GM12891 (cell line): ENCODE data around the gene COQ10B.
"Not testable (repeated sequence)": the region's sequence is repeated elsewhere in the genome, so short reads cannot be mapped to it uniquely, and the experiment has no call there.

Experiments used
- DNase-seq: peaks from one replicate; pipeline ENCODE4 v3.0.0; 2011; ENCODE audit warnings: low spot score; ENCODE audit not compliant: insufficient read length
- FAIRE-seq: peaks from 2 replicates; lab custom pipeline; 2011; peaks lifted over from hg19 to GRCh38; lab: Jason Lieb, UNC
- PAX5 ChIP-seq: IDR thresholded peaks from 2 replicates; pipeline ENCODE4 v1.6.1; 2011; ENCODE audit warnings: low read length, moderate library complexity, mild to moderate bottlenecking; ENCODE audit not compliant: insufficient read depth, severe bottlenecking
- POLR2A ChIP-seq: IDR thresholded peaks from 2 replicates; pipeline ENCODE4 v1.6.1; 2011; ENCODE audit warnings: low read depth, low read length, control low read depth
- POLR2AphosphoS5 ChIP-seq: IDR thresholded peaks from 2 replicates; pipeline ENCODE4 v1.6.1; 2011; ENCODE audit warnings: low read depth, low read length, control low read depth
- POU2F2 ChIP-seq: IDR thresholded peaks from 2 replicates; pipeline ENCODE4 v1.6.1; 2011; ENCODE audit warnings: low read depth, mild to moderate bottlenecking, control low read depth, low read length, moderate library complexity
- SPI1 ChIP-seq: IDR thresholded peaks from 2 replicates; pipeline ENCODE4 v1.6.1; 2011; ENCODE audit warnings: low read depth, low read length, control low read depth
- TAF1 ChIP-seq: IDR thresholded peaks from 2 replicates; pipeline ENCODE4 v1.6.1; 2011; ENCODE audit warnings: low read depth, low read length, control low read depth

Gene COQ10B

DNA sequence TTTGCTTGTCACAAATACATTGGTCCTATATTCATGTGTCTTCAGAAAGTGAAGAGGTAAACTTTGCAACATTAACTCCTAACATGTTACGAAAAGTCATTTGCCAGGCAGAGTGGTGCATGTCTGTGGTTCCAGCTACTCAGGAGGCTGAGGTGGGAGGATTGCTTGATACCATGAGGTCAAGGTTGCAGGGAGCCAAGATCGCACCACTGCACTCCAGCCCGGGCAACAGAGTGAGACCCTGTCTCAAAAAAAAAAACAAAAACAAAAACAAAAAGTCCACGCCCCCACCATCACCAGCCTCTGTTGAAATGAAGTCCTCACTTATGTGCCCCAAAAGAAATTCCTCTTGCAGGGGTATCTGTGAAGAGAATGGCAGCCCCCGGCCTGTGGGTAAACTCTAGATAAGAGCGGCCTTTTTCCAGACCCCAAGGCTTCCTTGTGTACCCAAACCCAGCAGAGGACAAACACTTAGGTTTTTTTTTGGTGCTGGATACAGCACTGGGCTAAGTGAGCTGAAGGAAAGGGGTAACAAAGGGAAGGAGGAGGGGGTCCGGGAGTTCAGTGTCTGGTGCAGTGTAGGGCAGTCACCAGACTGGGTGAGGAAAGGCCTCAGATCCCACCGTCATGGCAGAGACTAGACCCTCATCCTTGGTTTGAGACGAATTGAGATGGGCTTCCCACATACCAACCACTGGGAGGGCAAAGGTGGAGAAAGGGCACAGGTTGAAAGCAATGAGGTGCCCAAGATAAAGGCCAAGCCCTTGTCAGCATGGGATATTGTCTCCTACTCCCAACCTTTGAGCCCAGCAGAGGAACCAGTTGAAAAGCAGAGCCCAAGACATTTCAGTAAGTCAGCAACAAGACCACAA is 27.0 kb downstream of the COQ10B start:
- DNase-seq (no peak), FAIRE-seq (no peak)
- TF ChIP-seq POLR2AphosphoS5 (peak; percentile 53; the same call in 1 of the 2 replicates), TAF1 (no peak)

DNA sequence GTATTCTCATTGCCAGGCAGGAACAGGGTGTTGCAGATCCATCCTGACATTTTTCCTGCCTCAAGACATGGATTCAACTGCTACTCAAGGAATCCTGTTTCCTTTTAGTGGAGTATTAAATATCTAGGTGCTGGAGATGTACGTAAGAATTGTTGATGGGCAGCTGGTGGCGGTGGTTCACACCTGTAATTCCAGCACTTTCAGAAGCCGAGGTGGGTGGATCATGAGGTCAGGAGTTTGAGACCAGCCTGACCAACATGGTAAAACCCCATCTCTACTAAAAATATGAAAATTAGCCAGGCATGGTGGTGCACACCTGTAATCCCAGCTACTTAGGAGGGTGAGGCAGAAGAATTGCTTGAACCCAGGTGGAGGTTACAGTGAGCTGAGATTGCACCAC is 30.9 kb downstream of the COQ10B start:
- not testable (repeated sequence) for FAIRE-seq, DNase-seq

DNA sequence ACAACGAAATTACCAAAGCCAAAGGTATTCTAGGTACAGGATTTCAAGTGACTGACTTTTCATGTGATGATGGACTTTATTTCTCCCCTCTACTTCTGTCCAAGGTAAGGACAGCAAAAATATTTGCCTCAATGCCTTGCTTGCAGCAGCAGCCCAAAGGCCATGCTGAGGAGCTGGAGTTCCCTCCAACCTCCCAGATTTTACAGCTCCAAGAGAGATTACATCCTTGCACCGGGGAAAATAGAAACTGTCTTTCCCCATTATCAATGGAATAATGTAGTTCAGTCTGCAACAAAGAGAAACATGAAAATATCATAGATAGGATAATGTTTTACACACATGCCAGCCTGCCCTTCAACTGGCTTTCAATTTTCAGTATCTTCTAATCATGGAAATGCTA is 32.8 kb downstream of the COQ10B start:
- no peak for DNase-seq
- TF ChIP-seq POLR2A (no peak), SPI1 (no peak), TAF1 (no peak), POLR2AphosphoS5 (no peak), POU2F2 (no peak), PAX5 (no peak)
- FAIRE-seq = no peak

DNA sequence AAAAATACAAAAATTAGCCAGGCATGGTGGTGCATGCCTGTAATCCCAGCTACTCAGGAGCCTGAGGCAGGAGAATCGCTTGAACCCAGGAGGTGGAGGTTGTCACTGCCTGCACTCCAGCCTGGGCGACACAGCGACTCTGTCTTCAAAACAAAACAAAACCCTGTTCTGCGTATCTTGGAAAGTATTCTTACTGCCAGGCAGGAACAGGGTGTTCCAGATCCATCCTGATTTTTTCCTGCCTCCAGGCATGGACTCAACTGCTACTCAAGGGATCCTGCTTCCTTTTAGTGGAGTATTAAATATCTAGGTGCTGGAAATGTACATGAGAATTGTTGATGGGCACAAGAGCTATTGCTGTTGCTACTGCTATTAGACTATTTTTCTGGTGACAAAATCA is 34.0 kb downstream of the COQ10B start:
- no peak for DNase-seq
- TF ChIP-seq POLR2AphosphoS5 = no peak
- no peak for TF ChIP-seq PAX5
- TF ChIP-seq SPI1 = no peak
- TF ChIP-seq TAF1 = no peak
- no peak for TF ChIP-seq POU2F2
- TF ChIP-seq POLR2A = no peak
- no peak for FAIRE-seq

DNA sequence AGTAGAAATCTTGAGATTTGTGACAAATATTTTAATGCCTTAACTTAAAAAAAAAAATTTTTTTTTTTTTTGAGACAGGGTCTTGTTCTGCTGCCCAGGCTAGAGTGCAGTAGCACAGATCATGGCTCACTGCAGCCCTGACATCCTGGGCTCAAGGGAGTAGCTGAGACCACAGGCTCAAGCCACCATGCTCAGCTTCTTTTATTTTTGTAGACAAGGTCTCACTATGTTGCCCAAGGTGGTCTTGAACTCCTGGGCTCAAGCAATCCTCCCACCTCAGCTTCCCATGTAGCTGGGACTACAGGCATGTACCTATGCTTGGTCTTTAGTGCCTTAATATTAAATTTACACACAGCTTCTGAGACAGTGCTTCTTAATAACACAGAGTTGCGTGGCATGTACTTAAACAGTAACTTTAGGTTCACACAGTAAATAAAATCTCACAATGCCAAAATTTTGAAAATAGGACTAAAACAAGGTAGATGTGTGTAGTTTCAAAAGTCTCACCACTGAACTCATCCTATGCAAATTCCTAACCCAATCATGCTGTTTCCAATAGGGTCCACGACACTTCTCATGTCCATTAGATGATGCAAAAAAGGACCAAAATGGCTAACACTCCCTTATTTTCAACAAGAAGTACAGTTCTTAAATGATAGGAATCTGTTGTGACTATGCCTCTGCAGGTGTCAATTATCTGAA is 42.2 kb downstream of the COQ10B start:
- TF ChIP-seq POLR2A (peak; percentile 31; the same call in 1 of the 2 replicates), SPI1 (no peak)
- FAIRE-seq (no peak), DNase-seq (no peak)

DNA sequence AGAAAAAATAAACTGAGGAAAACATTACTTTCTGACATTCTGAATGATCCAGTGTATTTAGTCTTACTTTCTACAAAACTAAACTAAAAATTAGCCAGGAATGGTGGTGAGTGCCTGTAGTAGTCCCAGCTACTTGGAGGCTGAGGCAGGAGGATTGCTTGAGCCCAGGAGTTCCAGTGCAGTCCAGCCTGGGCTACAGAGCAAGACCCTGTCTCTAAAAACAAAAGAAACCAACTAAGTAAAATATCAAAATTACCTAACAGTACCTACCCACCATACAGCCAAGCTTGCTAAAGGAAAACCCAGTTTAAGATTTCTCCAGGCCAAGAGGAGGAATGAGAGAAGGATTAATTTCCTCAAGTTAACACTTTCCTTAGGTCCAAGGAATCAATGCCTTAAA is 43.3 kb downstream of the COQ10B start:
- DNase-seq = no peak
- TF ChIP-seq PAX5 = no peak
- FAIRE-seq = no peak

DNA sequence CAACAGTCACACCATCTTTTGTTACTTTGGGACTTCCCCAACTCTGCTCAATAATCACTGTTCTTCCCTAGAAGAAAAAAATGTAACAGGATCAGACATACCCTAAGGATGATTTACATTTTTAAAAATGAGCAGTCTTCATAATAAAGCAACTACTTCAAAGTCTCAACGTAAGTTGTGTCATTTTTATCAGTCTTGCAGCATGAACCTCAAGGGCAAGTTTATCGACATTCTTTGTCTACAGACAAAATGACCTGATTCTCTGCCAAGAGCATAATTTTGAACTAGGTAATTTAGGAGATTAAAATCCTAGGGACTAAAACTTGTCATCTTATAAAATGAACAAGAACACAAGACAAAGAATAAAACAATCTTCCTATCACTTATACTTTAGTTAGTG is 44.0 kb downstream of the COQ10B start:
- DNase-seq (no peak), FAIRE-seq (no peak)

DNA sequence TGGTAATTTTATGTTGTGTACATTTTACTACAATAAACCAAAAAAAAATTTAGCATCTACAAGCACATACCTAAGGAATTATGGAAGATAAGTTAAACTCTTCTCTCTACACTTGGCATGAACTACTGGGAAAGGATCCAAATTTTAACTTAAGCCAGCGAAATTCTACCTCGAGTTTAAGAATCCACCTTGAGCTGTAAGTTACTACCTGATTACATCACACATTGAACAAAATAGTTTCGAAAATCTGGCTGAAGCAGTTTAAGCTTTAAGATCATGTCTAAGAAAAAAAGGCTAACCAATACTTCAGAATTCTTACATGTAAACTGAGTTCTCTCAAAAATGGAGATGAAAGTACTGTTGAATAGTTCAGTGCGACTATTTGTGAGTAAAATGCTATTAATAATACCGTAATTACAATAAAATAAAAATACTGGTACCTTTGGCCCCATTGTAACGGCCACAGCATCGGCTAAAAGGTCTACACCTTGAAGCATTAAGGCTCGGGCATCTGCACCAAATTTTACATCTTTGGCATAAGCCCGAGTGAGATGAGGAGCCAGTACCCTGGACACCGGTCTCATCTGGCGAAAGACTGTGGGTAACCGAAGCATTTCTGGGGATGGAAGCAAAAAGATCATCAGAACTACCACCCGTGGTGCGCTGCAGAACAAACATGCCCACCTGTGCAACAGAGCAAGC is 45.0 kb downstream of the COQ10B start:
- no peak for TF ChIP-seq SPI1
- TF ChIP-seq POLR2A = no peak
- no peak for TF ChIP-seq POU2F2
- no peak for TF ChIP-seq TAF1
- no peak for TF ChIP-seq PAX5
- no peak for TF ChIP-seq POLR2AphosphoS5
- FAIRE-seq (peak; percentile 31), DNase-seq (no peak)

More for the DNA sequence above, 44.0 kb downstream of the COQ10B start:
- TF ChIP-seq POLR2A = no peak
- no peak for TF ChIP-seq TAF1
- no peak for TF ChIP-seq SPI1
- TF ChIP-seq POLR2AphosphoS5 = no peak
- no peak for TF ChIP-seq POU2F2
- TF ChIP-seq PAX5 = no peak

DNA sequence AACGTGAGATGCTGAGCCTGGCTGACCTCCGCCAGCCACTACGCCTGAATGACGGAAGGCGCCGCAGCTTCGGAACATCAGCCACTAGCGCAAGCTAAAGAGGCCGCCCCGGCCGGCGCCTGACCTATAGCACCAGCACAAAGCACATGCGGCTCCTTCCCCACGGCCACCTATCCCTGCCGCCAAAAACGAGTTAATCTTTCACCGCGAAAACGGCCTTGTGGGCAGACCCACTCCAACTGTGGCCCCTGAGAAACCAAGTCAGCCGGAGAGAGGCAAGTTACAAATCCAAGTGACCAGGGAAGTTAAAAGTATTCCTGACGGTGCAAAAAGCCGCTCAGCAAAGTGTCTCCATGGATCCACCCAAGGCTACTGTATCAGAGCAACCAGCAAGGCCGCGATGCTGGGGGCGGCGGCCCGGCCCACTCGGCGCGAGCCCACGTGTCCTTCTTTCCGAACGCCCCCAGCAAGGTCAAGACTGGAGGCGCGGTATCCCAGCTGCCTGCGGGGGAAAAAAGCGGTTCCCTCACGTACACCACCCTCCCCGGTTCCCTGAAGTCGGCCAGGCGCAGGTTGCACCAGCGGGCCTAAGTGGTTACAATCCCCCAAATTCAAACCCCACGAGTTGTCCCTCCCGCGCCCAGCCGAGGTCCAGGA is 45.7 kb downstream of the COQ10B start:
- peak; percentile 27 for DNase-seq
- TF ChIP-seq POU2F2 = no peak
- no peak for TF ChIP-seq SPI1
- TF ChIP-seq POLR2A = no peak
- no peak for TF ChIP-seq POLR2AphosphoS5
- TF ChIP-seq TAF1 = no peak
- TF ChIP-seq PAX5 = no peak
- peak; percentile 81 for FAIRE-seq
